ENCODE data around the gene FCRL2.

- TF ChIP-seq, protein P1, sequence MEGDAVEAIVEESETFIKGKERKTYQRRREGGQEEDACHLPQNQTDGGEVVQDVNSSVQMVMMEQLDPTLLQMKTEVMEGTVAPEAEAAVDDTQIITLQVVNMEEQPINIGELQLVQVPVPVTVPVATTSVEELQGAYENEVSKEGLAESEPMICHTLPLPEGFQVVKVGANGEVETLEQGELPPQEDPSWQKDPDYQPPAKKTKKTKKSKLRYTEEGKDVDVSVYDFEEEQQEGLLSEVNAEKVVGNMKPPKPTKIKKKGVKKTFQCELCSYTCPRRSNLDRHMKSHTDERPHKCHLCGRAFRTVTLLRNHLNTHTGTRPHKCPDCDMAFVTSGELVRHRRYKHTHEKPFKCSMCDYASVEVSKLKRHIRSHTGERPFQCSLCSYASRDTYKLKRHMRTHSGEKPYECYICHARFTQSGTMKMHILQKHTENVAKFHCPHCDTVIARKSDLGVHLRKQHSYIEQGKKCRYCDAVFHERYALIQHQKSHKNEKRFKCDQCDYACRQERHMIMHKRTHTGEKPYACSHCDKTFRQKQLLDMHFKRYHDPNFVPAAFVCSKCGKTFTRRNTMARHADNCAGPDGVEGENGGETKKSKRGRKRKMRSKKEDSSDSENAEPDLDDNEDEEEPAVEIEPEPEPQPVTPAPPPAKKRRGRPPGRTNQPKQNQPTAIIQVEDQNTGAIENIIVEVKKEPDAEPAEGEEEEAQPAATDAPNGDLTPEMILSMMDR (tag by site-specific recombination; IDR thresholded peaks at IDR 0.05), result no peak
- TF ChIP-seq RBAK (tag by site-specific recombination; IDR thresholded peaks at IDR 0.05) (no peak), YY1 (tag by site-specific recombination; IDR thresholded peaks at IDR 0.05) (no peak), PATZ1 (tag by site-specific recombination; IDR thresholded peaks at IDR 0.05) (no peak), ZNF311 (tag by site-specific recombination; IDR thresholded peaks at IDR 0.05; ENCODE audit: borderline replicate concordance) (no peak), SP7 (tag by site-specific recombination; IDR thresholded peaks at IDR 0.05) (no peak), BCL11A (tag by site-specific recombination; IDR thresholded peaks at IDR 0.05; ENCODE audit: low read depth) (no peak)
Measured at GRCh38 chr1:157774412-157774811, 2.5 kb downstream of the FCRL2 start.

Data from HEK293 (cell line).